Colonic mucosa (tissue), 4 donors: ENCODE measurements around the gene GMDS. TPM values are rescaled to one million over a fixed set of nuclear protein-coding genes. Genes with fewer than 3 reads are reported as not detected.

ENCODE experiments used
- DNase-seq: peaks from one replicate; pipeline ENCODE4 v3.0.0-alpha.2; 2020
- H3K27ac ChIP-seq: fragments of 200-600 bp; one replicate; pipeline ENCODE4 v1.8.0; 2021
- H3K27me3 ChIP-seq: fragments of 200-600 bp; one replicate; pipeline ENCODE4 v1.8.0; 2021
- H3K36me3 ChIP-seq: fragments of 200-600 bp; one replicate; pipeline ENCODE4 v1.8.0; 2021
- H3K4me1 ChIP-seq: fragments of 200-600 bp; one replicate; pipeline ENCODE4 v1.8.0; 2021; ENCODE audit warnings: mild to moderate bottlenecking
- H3K4me3 ChIP-seq: fragments of 200-600 bp; one replicate; pipeline ENCODE4 v1.8.0; 2021
- H3K9ac ChIP-seq, 2 donors: one replicate each; pipeline ENCODE4 v1.7.0; 2013; ENCODE audit warnings: control low read depth in 2 of 2, low read depth in 2 of 2, low read length in 2 of 2
- H3K9me3 ChIP-seq: fragments of 200-600 bp; one replicate; pipeline ENCODE4 v1.8.0; 2021
- intact Hi-C: fragments of 100-400 bp; cut with DNase I; formaldehyde crosslinking; loops from one replicate; pipeline ENCODE4 v1.14.1; 2022
- total RNA-seq, 2 donors: library from RNA; stranded (reverse); fragmentation: NEBNext Ultra II Directional in 1 of 2; extraction: Animal tissue kit (Norgen Biotek cat#: 25700) in 1 of 2; gene quantifications; one replicate each; pipeline ENCODE4 v1.2.1, GENCODE V29; 2021
- TF ChIP-seq, protein P1 (sequence below): fragments of 200-600 bp; IDR thresholded peaks from one replicate; pipeline ENCODE4 v1.8.0; 2022; ENCODE audit warnings: antibody characterized with exemption, mild to moderate bottlenecking
- donor health status: healthy.
- donor health status: DM: no; HTN: no; CAD: no.
- donor health status: DM: no; HTN: no; CAD: no.

Gene GMDS
- total RNA-seq, 2 donors from 2014 or later, result 247 to 272 TPM

DNA sequence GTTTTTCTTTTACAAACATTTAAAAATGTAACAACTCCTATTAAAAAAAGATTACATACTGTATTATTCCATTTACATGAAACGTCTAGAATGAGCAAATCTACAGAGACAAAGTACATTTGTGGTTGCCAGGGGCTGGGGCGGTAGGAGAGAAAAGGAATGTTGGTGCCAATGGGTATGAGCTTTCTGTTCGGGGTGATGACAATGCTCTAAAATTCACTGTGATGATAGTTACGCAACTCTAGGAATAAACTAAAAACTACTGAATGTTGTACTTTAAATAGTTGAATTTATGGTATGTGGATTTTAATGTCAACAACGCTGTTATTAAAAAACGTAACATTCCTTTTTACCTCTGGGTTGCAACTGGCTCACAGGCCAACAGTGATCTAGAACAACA, 211.1 kb downstream of the GMDS start:
- H3K27ac ChIP-seq, result no peak overlapping the region
- no peak overlapping the region for H3K9ac ChIP-seq
- no peaks in the 10 kb centered on the region for H3K36me3 ChIP-seq
- intact Hi-C loops, result no loop called here
- no peak overlapping the region for H3K4me3 ChIP-seq
- peaks cover 4% of the 10 kb centered on the region for H3K4me1 ChIP-seq
- TF ChIP-seq, protein P1, sequence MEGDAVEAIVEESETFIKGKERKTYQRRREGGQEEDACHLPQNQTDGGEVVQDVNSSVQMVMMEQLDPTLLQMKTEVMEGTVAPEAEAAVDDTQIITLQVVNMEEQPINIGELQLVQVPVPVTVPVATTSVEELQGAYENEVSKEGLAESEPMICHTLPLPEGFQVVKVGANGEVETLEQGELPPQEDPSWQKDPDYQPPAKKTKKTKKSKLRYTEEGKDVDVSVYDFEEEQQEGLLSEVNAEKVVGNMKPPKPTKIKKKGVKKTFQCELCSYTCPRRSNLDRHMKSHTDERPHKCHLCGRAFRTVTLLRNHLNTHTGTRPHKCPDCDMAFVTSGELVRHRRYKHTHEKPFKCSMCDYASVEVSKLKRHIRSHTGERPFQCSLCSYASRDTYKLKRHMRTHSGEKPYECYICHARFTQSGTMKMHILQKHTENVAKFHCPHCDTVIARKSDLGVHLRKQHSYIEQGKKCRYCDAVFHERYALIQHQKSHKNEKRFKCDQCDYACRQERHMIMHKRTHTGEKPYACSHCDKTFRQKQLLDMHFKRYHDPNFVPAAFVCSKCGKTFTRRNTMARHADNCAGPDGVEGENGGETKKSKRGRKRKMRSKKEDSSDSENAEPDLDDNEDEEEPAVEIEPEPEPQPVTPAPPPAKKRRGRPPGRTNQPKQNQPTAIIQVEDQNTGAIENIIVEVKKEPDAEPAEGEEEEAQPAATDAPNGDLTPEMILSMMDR, result no peak
- H3K27me3 ChIP-seq, result no peaks in the 10 kb centered on the region
- no peak for DNase-seq
- H3K9me3 ChIP-seq, result no peaks in the 10 kb centered on the region

DNA sequence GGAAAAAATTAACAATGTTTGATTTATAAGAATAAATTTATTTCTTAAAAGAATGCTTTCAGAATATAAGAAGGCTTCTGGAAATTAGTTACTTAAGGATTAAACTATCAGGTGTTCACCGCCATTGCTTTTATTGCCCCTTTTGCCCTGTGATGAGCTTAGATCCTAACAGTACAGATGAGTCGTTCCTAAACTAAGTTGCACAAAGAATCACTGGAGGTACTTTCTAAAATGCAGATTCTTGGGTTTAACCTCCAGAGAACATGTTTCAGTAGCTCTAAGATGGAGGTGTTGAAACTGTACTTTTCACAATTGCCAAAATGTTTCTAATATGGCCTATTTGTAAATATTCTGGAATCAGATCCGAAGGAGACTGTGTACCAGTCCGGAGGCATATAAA, 211.9 kb downstream of the GMDS start:
- no peak for DNase-seq
- no peak overlapping the region for H3K27ac ChIP-seq
- H3K4me3 ChIP-seq, result no peak overlapping the region
- intact Hi-C loops, result no loop called here
- H3K36me3 ChIP-seq, result no peaks in the 10 kb centered on the region
- H3K9ac ChIP-seq, result no peak overlapping the region
- TF ChIP-seq, protein P1, result no peak
- H3K4me1 ChIP-seq, result peaks cover 4% of the 10 kb centered on the region
- H3K27me3 ChIP-seq, result no peaks in the 10 kb centered on the region
- H3K9me3 ChIP-seq, result no peaks in the 10 kb centered on the region

DNA sequence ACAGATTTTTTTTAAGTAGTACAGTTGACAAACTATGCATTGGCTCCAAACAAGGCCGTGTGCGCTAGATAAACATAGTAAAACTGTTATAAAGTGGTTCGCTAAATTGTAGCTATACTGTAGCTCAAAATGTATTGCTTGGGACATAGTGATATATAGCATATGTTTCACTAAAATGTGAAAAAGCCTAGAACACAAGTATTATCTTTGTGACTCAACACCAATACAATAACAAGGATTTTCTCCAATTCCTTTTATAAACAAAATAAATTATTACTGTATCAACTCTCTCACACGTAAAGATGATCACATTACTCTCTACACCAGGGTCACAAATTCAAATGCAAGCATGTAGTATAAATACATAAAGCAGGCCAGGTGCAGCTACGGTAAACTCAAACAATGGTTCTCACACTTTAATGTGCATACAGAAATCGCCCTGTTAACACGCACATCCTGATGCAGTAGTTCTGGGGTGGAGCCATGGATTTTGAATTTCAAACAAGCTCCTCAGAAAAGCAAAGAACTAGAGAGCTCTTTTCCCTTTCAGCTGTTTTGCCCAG, 214.6 kb downstream of the GMDS start:
- H3K9ac ChIP-seq, result no peak overlapping the region
- TF ChIP-seq, protein P1, result no peak
- no peak overlapping the region for H3K27ac ChIP-seq
- intact Hi-C loops, result no loop called here
- DNase-seq, result no peak
- no peaks in the 10 kb centered on the region for H3K27me3 ChIP-seq
- H3K4me1 ChIP-seq, result peaks cover 4% of the 10 kb centered on the region
- H3K9me3 ChIP-seq, result no peaks in the 10 kb centered on the region
- no peak overlapping the region for H3K4me3 ChIP-seq
- H3K36me3 ChIP-seq, result no peaks in the 10 kb centered on the region

DNA sequence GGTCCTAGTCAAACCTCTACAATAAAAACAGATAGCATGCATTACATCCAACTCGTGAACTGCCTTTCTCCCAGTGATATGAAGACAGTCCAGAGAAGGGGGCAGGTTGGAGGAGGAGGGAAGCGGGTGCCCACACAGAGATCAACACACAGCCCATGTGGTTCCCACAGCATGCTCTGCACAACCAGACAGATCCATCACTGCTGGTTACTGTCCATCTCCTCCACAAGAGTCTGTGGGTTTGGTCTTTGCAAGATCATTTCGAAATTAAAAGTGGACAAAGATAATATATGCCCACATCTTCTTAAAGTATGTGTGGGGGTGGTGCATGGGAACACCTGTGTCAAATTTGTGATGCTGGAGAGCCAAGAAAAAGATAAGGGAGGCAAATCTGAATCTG, 215.5 kb downstream of the GMDS start:
- H3K9me3 ChIP-seq, result no peaks in the 10 kb centered on the region
- no peak overlapping the region for H3K4me3 ChIP-seq
- no peak overlapping the region for H3K27ac ChIP-seq
- H3K27me3 ChIP-seq, result no peaks in the 10 kb centered on the region
- intact Hi-C loops, result no loop called here
- TF ChIP-seq, protein P1, result no peak
- peaks cover 4% of the 10 kb centered on the region for H3K4me1 ChIP-seq
- no peaks in the 10 kb centered on the region for H3K36me3 ChIP-seq
- no peak overlapping the region for H3K9ac ChIP-seq
- DNase-seq, result no peak

DNA sequence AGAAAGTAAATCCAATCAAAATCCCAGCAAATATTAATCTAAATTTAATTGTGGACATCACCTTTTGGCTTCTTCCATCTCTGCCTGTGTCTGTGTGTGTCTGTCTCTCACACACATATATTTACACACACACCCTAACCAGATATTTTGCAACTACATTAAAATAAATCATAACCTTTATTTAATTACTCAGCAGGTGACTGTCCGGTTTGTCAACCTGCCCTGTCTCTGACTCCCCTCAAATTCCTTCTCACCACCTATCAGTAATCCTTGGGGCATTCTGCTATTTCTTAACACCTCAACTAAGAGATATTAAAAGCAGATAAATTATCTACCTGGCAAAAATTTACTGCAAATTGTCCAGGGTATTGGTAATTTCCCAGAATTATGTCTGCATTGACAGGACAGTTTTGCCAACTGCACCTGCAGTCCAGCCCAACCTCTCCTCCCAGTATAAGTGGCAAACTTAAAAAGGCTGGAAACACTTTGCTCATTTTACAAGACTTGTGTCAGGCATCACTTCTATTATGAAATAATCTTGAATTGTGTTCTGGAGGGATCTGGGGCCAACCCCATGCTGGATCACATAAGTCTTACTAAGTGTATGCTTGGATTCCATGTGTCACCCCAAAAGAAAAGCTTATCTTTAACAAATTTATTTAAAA, 216.1 kb downstream of the GMDS start:
- TF ChIP-seq, protein P1, result no peak
- intact Hi-C loops, result no loop called here
- no peaks in the 10 kb centered on the region for H3K27me3 ChIP-seq
- no peak for DNase-seq
- peaks cover 4% of the 10 kb centered on the region for H3K4me1 ChIP-seq
- no peaks in the 10 kb centered on the region for H3K36me3 ChIP-seq
- no peaks in the 10 kb centered on the region for H3K9me3 ChIP-seq
- H3K9ac ChIP-seq, result no peak overlapping the region
- no peak overlapping the region for H3K4me3 ChIP-seq
- H3K27ac ChIP-seq, result no peak overlapping the region
